Measurements from ENCODE around the gene HIVEP3. TPM values are rescaled to one million over a fixed set of nuclear protein-coding genes. Genes with fewer than 3 reads are reported as not detected.

HIVEP3 gene
- total and polyA plus RNA-seq, 2 experiments from 2014 or later = 0.57 to 5.9 TPM

- H3K27ac ChIP-seq = no peak overlapping the region
- no peak for DNase-seq (ENCODE audit: low spot score)
- no peaks in the 10 kb centered on the region for H3K9me2 ChIP-seq (replicated peaks; ENCODE audit: insufficient read depth)
- H3K79me2 ChIP-seq = no peaks in the 10 kb centered on the region
- H3K4me1 ChIP-seq (ENCODE audit: insufficient read depth) = peaks cover 64% of the 10 kb centered on the region
- 87% methylated on average over 17 of the region's 19 CpGs for WGBS (ENCODE audit: low lambda C conversion rate, missing lambda C conversion rate)
- H3K36me3 ChIP-seq (replicated peaks; ENCODE audit: insufficient read depth, low read depth) = no peaks in the 10 kb centered on the region
- TF ChIP-seq CTCF (IDR thresholded peaks at IDR 0.05; ENCODE audit: poor library complexity) (no peak), EZH2phosphoT487 (IDR thresholded peaks at IDR 0.05; ENCODE audit: low read depth, severe bottlenecking, unreplicated experiment) (no peak), EZH2 (IDR thresholded peaks at IDR 0.05; ENCODE audit: borderline replicate concordance) (no peak)
- no peaks in the 10 kb centered on the region for H3K27me3 ChIP-seq
- H4K20me1 ChIP-seq (ENCODE audit: insufficient read depth, poor library complexity, severe bottlenecking) = no peaks in the 10 kb centered on the region
- H2AFZ ChIP-seq = no peak overlapping the region
- H3K9me3 ChIP-seq (ENCODE audit: low read depth) = no peaks in the 10 kb centered on the region
- no peak overlapping the region for H3K4me3 ChIP-seq
- H3K4me2 ChIP-seq = no peak overlapping the region
Observed at GRCh38 chr1:41479000-41479807, 439.5 kb downstream of the HIVEP3 start.

- peaks cover 61% of the 10 kb centered on the region for H3K4me1 ChIP-seq (ENCODE audit: insufficient read depth)
- H3K27me3 ChIP-seq = no peaks in the 10 kb centered on the region
- H3K4me2 ChIP-seq = no peak overlapping the region
- H3K36me3 ChIP-seq (replicated peaks; ENCODE audit: insufficient read depth, low read depth) = no peaks in the 10 kb centered on the region
- H3K9me2 ChIP-seq (replicated peaks; ENCODE audit: insufficient read depth) = no peaks in the 10 kb centered on the region
- no peaks in the 10 kb centered on the region for H3K79me2 ChIP-seq
- H3K27ac ChIP-seq = no peak overlapping the region
- no peaks in the 10 kb centered on the region for H3K9me3 ChIP-seq (ENCODE audit: low read depth)
- no peak for DNase-seq (ENCODE audit: low spot score)
- H4K20me1 ChIP-seq (ENCODE audit: insufficient read depth, poor library complexity, severe bottlenecking) = no peaks in the 10 kb centered on the region
- TF ChIP-seq EZH2phosphoT487 (IDR thresholded peaks at IDR 0.05; ENCODE audit: low read depth, severe bottlenecking, unreplicated experiment) = no peak
- TF ChIP-seq CTCF (IDR thresholded peaks at IDR 0.05; ENCODE audit: poor library complexity) = no peak
- no peak for TF ChIP-seq EZH2 (IDR thresholded peaks at IDR 0.05; ENCODE audit: borderline replicate concordance)
- no peak overlapping the region for H2AFZ ChIP-seq
- WGBS (ENCODE audit: low lambda C conversion rate, missing lambda C conversion rate) = 91% methylated on average over 12 of the region's 12 CpGs
- H3K4me3 ChIP-seq = no peak overlapping the region
Observed at GRCh38 chr1:41478118-41478748, 440.5 kb downstream of the HIVEP3 start.

- TF ChIP-seq EZH2 (IDR thresholded peaks at IDR 0.05; ENCODE audit: borderline replicate concordance) (no peak), CTCF (IDR thresholded peaks at IDR 0.05; ENCODE audit: poor library complexity) (no peak), EZH2phosphoT487 (IDR thresholded peaks at IDR 0.05; ENCODE audit: low read depth, severe bottlenecking, unreplicated experiment) (no peak)
- Histone ChIP-seq H3K4me2 (no peak overlapping the region), H3K9me2 (replicated peaks; ENCODE audit: insufficient read depth) (no peaks in the 10 kb centered on the region), H3K4me3 (no peak overlapping the region), H3K27me3 (no peaks in the 10 kb centered on the region), H3K79me2 (no peaks in the 10 kb centered on the region), H3K4me1 (ENCODE audit: insufficient read depth) (peaks cover 48% of the 10 kb centered on the region), H3K9me3 (ENCODE audit: low read depth) (no peaks in the 10 kb centered on the region), H3K27ac (no peak overlapping the region), H3K36me3 (replicated peaks; ENCODE audit: insufficient read depth, low read depth) (no peaks in the 10 kb centered on the region), H4K20me1 (ENCODE audit: insufficient read depth, poor library complexity, severe bottlenecking) (no peaks in the 10 kb centered on the region), H2AFZ (no peak overlapping the region)
- 83% methylated on average over 11 of the region's 11 CpGs for WGBS (ENCODE audit: low lambda C conversion rate, missing lambda C conversion rate)
- DNase-seq (ENCODE audit: low spot score) = no peak
Observed at GRCh38 chr1:41476807-41477361, 441.8 kb downstream of the HIVEP3 start.
